Raji (cell line): Measurements from ENCODE around the gene GATD1.

Source experiments
- POLR2A ChIP-seq: IDR thresholded peaks from 2 replicates; pipeline ENCODE4 v1.6.1; 2011; ENCODE audit warnings: low read depth, low read length, control low read depth; ENCODE audit not compliant: insufficient read depth

Gene GATD1

GRCh38 chr11:802693-803466, 25.6 kb upstream of the GATD1 start:
- no peak for TF ChIP-seq POLR2A

- TF ChIP-seq POLR2A, result no peak
Observed at GRCh38 chr11:802018-802617, 24.8 kb upstream of the GATD1 start.

DNA sequence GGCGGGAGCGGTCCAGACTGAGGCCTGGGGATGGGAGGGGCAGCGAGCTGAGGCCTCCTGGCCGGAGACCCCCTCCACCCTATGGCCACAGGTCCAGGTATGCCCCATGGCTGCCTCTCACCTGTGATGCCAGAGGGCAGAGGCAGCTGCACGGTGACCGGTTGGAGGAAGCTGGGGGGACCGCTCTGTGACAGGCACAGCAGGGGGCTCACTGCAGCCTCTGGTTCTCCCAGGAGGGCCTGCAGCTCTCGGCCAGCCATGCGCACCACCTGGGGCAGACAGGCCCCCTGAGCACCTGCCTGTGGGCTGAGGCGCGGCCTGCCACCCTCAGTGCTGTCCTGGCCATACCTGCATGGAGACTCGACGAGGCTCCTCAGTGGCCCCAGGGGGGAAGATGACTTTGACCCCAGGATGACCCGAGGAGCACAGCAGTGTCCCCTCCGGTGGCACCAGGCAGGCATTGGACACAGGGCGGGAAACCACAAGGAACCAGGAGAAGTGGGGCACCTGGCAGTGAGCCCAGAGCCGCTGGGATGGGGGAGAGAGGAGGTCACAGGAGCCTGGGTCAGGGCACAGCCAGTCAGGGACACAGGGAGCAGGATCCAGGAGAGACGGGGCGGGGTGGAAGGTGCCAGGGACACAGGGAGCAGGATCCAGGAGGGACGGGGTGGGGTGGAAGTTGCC, 24.0 kb upstream of the GATD1 start:
- no peak for TF ChIP-seq POLR2A

DNA sequence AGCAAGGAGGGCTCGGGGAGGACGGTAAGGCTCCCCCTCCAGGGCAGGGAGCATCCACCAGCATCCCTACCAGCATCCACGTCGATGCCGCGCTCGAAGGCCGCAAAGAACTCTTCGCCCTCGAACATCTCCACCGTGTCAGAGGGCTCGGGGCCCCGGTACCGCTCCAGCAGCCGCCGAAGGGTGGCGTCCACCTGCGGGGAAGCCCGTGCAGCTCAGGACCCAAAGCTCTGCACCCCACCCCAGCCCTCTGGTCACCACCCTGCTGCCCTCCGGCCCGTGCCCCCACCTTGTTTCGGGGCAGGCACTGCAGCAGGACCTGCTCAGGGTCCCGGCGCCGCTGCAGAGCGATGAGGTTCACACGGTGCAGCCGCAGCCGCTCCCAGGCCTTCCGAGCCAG, 23.2 kb upstream of the GATD1 start:
- no peak for TF ChIP-seq POLR2A

DNA sequence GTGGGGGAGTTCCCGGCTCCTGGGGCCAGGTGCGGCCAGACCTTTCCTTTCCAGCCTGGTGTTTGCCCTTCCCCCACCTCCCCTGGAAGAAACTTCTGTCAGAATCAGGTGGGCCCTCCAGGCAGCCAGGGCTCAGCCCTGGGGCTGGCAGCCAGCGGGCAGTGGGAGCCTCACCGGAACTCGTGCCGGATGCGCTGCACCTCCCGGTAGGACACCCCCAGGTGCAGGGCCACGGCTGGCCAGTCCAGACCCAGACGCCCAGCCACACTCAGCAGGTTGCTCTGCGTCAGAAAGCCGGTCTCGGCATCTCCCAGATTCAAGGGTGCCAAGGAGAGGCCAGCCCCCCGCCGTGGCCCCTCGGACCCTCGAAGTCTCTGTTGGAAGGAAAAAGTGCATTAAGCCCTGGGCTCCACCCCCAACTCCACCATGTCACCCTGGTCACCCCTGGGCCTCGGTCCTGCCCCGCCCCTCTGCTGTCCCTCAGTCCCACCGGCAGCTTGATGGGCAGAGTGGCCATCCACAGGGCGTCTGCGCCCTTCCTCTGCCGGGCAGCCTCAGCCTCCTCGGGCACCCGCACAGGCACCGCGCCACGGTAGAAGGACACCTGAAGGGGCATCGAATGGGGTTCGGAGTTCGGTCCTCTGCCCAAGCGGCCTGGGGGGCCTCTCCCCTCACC, 22.5 kb upstream of the GATD1 start:
- no peak for TF ChIP-seq POLR2A

GRCh38 chr11:798093-798713, 20.9 kb upstream of the GATD1 start, which contains the start of gene SLC25A22:
Gene SLC25A22, minus strand, starts transcription at chr11:798281. Its CDS starts 3,275 bp downstream, at chr11:795006.
- peak; percentile 60 for TF ChIP-seq POLR2A

DNA sequence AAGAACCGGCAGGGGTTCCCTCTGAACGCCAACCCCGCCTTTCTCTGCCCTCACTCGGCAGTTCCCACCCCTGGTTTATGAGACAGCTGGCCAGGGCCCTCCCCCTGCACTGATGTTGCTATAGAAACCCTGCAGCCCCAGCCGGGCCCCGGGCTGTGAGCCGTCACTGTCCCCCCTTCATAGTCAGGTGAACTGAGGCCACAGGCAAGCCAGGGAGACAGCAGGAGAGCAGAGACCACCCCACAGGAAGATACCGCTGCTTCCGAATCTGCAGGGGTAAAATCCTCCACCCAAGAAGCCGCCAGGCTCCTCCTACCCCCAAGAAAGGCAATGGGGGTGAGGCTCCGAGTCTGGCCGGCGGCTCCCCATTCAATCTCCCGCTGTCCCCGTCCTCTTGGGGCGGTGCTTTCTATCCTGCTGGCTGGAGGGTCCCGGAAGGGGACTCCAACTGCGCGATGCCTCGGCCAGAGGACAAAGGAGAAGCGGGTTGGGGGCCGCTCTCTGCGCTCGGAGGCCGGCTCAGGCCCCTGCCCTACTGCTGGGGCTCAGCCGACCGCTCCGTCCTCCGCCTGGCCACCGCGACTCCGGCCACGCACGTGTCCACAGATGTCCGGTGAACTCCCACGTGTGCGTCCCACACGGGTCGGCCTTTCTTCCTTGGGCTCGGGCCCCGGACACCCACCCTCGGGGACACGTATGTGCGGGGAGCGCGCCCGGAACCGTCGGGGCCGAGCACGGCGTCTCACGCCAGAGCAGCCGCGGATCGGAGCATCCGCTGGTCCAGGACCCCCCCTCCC, 20.2 kb upstream of the GATD1 start:
- peak; percentile 75; the same call in 1 of the 2 replicates for TF ChIP-seq POLR2A

DNA sequence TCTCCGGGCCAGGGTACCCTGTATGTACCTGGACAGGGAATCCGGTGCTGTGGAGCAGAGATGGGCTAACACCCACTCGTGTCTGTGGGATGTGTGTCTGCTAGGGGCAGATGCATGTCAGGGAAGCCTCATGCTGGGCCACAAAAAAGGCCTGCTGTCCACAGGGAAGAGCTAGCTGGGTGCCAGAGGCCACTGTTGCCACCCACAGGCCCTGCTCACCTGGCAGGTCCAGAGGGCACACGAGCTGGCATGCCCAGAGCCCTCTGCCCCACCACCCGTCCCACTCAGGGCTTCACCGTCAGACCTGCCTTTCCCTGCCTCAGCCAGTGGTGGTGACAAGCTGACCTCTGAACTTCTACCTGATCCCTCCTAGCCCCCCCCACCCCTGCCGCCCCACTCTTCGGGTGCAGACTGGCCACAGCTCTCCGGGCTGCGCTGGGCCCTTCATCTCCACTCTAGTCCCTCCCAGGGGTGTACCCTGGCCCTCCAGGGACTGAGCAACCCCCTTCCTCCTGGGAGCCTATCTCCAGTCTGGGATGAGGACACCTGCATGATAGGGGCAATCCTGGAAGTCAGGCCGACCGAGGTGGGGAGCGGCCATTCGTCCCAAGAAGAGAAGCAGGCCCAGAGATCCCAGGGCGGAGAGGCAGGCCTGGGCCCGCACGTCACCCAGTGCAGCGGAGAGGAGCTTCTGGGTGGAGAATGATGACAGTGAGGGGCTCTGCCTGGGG, 19.4 kb upstream of the GATD1 start:
- no peak for TF ChIP-seq POLR2A

GRCh38 chr11:795634-796564, 18.6 kb upstream of the GATD1 start:
- peak; percentile 73 for TF ChIP-seq POLR2A

- no peak for TF ChIP-seq POLR2A
Observed at GRCh38 chr11:794766-795633, 17.7 kb upstream of the GATD1 start.

DNA sequence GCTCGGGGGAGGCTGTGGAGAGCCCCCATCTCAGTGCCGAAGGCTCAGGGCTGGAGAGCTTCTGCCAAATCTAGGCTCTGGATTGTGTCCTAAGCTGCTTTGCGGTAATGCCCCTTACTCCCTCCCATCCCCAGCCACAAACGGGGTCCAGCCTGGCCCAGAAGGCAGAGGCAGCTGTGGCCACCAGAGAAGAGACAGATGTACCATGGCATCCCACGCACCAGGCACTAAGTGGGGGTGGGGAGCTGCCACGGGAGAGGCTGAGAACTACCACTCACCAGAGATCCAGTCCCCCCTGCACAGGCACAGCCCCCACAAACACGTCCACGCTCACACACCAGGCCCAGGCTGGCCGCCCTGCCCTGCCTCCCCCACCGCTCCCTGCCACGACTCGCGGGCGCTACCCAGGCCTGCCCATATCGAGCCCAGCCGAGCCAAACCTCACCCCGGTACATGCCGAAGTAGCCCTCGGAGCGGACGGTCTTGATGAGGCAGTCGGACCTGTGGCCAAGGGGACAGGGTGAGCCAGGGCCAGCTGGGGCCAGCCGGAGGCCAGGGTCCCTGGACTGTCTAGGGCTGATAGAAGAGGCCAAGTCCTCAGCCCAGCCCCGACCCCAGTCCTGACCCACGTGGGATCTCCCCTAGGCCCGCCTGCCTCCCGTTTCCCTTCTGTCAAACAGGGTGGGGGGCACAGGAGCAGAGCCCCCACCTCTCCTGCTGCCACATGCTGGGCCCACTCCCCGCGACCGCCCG, 16.9 kb upstream of the GATD1 start:
- TF ChIP-seq POLR2A, result no peak
